ENCODE results near the gene ST6GAL2. TPM values are rescaled to one million over a fixed set of nuclear protein-coding genes. Genes with fewer than 3 reads are reported as not detected.
A peak's percentile ranks its signal among the peaks of the same experiment; 100 is the strongest.

The ST6GAL2 gene
- total and polyA plus RNA-seq, 4 donors = 0.02 to 4.0 (median 0.55) TPM

DNA sequence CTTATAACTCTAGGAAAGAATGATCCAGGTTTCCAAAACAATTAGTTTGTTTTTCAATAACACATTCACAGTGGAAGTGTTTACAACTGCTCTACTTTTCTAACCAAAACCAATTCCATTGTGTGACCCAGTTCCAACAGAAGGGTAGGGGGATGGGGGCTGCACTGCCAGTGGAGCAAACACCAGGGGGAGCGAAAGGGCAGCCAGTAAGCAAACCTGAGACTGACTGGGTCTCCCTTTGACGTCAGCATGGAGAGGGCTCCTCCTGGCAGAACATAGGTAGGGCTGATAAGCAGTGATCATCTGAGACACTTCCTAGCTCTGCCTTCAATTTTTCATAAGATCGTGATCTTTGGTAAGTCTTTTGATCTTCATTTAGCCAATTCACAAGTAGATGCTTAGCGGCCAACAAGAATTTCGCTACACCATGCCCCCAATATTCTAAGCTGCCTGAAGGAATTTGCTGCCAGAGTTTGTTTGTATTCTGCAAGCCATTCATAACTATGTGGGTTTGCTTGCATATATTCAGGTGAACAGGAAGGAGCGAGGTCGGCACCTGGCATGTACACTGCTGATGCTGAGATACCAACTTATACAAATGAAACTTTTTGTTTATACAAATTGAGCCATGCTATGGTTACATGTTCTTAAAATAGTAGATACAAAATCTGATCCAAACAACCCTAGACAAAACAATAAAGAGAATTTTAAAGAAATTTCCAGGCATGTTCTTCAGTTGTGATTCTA lies 45.9 kb downstream of the ST6GAL2 start:
- Histone ChIP-seq H3K9me3 (ENCODE audit: control insufficient read depth in 4 of 4, insufficient read depth in 3 of 4, low read length in 3 of 4) (no peaks in the 10 kb centered on the region), H3K4me1 (ENCODE audit: control insufficient read depth in 5 of 5, insufficient read depth in 5 of 5, low read length in 5 of 5) (peaks cover 0 to 11% (median 0%) of the 10 kb centered on the region in 5 donors), H3K36me3 (ENCODE audit: control insufficient read depth in 4 of 4, insufficient read depth in 4 of 4, low read length in 4 of 4) (no peaks in the 10 kb centered on the region), H3K27ac (ENCODE audit: low read depth in 1 of 2, low read length in 1 of 2) (no peak overlapping the region), H3K27me3 (ENCODE audit: control insufficient read depth in 3 of 3, insufficient read depth in 3 of 3, low read length in 2 of 3) (no peaks in the 10 kb centered on the region), H3K9ac (ENCODE audit: insufficient read depth in 1 of 2, low read length in 2 of 2) (no peak overlapping the region), H3K4me3 (no peak overlapping the region)
- ATAC-seq (ENCODE audit: insufficient read depth, low FRiP score) (no peak), DNase-seq (peak; percentile 46 to 65 (median 58))
- WGBS, 2 donors = 46 to 57% methylated on average over 7 of the region's 7 CpGs
- TF ChIP-seq, protein P1, sequence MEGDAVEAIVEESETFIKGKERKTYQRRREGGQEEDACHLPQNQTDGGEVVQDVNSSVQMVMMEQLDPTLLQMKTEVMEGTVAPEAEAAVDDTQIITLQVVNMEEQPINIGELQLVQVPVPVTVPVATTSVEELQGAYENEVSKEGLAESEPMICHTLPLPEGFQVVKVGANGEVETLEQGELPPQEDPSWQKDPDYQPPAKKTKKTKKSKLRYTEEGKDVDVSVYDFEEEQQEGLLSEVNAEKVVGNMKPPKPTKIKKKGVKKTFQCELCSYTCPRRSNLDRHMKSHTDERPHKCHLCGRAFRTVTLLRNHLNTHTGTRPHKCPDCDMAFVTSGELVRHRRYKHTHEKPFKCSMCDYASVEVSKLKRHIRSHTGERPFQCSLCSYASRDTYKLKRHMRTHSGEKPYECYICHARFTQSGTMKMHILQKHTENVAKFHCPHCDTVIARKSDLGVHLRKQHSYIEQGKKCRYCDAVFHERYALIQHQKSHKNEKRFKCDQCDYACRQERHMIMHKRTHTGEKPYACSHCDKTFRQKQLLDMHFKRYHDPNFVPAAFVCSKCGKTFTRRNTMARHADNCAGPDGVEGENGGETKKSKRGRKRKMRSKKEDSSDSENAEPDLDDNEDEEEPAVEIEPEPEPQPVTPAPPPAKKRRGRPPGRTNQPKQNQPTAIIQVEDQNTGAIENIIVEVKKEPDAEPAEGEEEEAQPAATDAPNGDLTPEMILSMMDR (IDR thresholded peaks at IDR 0.05; ENCODE audit: control extremely low read depth, extremely low read depth) = no peak

DNA sequence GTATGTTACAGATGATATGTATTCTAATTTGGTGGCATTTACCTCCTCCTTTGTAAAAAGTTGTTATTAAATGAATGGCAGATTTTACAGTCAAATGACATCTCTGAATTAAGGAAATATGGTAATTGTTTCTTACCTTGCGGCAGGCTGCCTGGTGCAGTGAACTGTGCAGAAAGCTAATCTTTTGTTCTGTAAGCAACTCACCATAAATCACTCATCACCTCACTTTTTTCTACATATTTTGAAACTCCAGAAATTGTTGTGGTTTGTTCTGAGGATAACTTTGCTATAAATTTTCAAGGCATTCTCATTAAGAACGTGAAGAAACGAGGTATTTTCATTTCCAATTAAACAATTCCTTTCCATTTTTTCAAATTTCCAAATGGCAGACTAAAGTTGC lies 52.7 kb downstream of the ST6GAL2 start:
- TF ChIP-seq, protein P1 (IDR thresholded peaks at IDR 0.05; ENCODE audit: control extremely low read depth, extremely low read depth) = no peak
- H3K27ac ChIP-seq (ENCODE audit: low read depth in 1 of 2, low read length in 1 of 2) = no peak overlapping the region
- H3K9ac ChIP-seq (ENCODE audit: insufficient read depth in 1 of 2, low read length in 2 of 2) = no peak overlapping the region
- no peaks in the 10 kb centered on the region for H3K9me3 ChIP-seq (ENCODE audit: control insufficient read depth in 4 of 4, insufficient read depth in 3 of 4, low read length in 3 of 4)
- no peak overlapping the region for H3K4me3 ChIP-seq
- DNase-seq = peak in 2 of 3 donors; percentile 25 to 40
- ATAC-seq (ENCODE audit: insufficient read depth, low FRiP score) = no peak
- no peaks in the 10 kb centered on the region for H3K27me3 ChIP-seq (ENCODE audit: control insufficient read depth in 3 of 3, insufficient read depth in 3 of 3, low read length in 2 of 3)
- no peaks in the 10 kb centered on the region for H3K4me1 ChIP-seq (ENCODE audit: control insufficient read depth in 5 of 5, insufficient read depth in 5 of 5, low read length in 5 of 5)
- no peaks in the 10 kb centered on the region for H3K36me3 ChIP-seq (ENCODE audit: control insufficient read depth in 4 of 4, insufficient read depth in 4 of 4, low read length in 4 of 4)
- WGBS, 2 donors = 25 to 41% methylated on average over 3 of the region's 3 CpGs

DNA sequence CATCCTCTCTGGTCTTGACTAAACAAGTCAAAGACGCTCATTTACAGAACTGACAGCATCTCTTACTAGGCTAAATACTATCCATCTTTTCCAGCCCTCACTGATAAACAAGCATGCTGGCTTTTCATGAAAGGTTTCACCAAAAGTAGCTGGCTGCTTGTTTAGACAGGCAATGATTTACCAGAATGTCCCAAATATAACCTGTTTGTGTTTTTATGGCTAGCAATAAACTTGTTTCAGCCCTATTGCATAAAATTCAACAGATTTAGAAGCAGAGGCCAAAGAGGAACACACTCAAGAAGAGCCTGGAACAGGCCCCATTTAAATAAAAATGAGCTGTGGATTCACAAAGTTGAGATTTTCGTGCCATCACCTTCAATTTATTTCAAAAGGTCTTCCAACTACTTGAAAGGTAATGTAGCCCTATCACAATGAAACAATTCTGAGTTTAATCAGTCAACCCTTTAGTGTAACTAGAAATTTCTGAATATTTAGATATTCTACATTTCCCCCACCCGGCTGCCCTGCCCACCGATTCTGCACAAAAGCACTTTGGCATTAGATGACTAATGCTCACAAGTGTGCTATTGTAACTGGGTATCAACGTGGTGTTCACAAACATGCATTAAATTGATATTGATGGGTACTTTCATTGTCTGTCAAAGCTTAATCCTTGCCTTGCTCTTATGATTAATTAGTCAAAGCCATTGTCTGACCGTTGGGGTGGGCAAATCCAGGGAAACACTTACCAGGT lies 54.0 kb downstream of the ST6GAL2 start:
- no peaks in the 10 kb centered on the region for H3K27me3 ChIP-seq (ENCODE audit: control insufficient read depth in 3 of 3, insufficient read depth in 3 of 3, low read length in 2 of 3)
- no peaks in the 10 kb centered on the region for H3K4me1 ChIP-seq (ENCODE audit: control insufficient read depth in 5 of 5, insufficient read depth in 5 of 5, low read length in 5 of 5)
- H3K36me3 ChIP-seq (ENCODE audit: control insufficient read depth in 4 of 4, insufficient read depth in 4 of 4, low read length in 4 of 4) = no peaks in the 10 kb centered on the region
- TF ChIP-seq, protein P1 (IDR thresholded peaks at IDR 0.05; ENCODE audit: control extremely low read depth, extremely low read depth) = no peak
- no peak overlapping the region for H3K4me3 ChIP-seq
- no peak overlapping the region for H3K27ac ChIP-seq (ENCODE audit: low read depth in 1 of 2, low read length in 1 of 2)
- H3K9ac ChIP-seq (ENCODE audit: insufficient read depth in 1 of 2, low read length in 2 of 2) = no peak overlapping the region
- 72 to 82% methylated on average over 6 of the region's 6 CpGs for WGBS, 2 donors
- ATAC-seq (ENCODE audit: insufficient read depth, low FRiP score) = no peak
- no peak for DNase-seq
- no peaks in the 10 kb centered on the region for H3K9me3 ChIP-seq (ENCODE audit: control insufficient read depth in 4 of 4, insufficient read depth in 3 of 4, low read length in 3 of 4)
